Neuron (in vitro differentiated cells): Measurements from ENCODE around the gene PANX3.

Experiments used
- H2AFZ ChIP-seq: one replicate; pipeline ENCODE4 v1.6.1; 2013; ENCODE audit warnings: low read depth, mild to moderate bottlenecking, inconsistent platforms, low read length, moderate library complexity
- H3K27me3 ChIP-seq: one replicate; pipeline ENCODE4 v1.6.1; 2013; ENCODE audit warnings: low read length; ENCODE audit not compliant: insufficient read depth
- H3K36me3 ChIP-seq: one replicate; pipeline ENCODE4 v1.6.1; 2013; ENCODE audit warnings: low read length; ENCODE audit not compliant: insufficient read depth
- H3K4me1 ChIP-seq: one replicate; pipeline ENCODE4 v1.6.1; 2013; ENCODE audit warnings: low read length; ENCODE audit not compliant: insufficient read depth
- H3K4me3 ChIP-seq: 2 replicates; pipeline ENCODE4 v1.5.1; 2013; ENCODE audit warnings: mild to moderate bottlenecking, low read length, moderate library complexity
- H3K9me3 ChIP-seq: one replicate; pipeline ENCODE4 v1.6.1; 2013; ENCODE audit warnings: low read length

Gene PANX3

DNA sequence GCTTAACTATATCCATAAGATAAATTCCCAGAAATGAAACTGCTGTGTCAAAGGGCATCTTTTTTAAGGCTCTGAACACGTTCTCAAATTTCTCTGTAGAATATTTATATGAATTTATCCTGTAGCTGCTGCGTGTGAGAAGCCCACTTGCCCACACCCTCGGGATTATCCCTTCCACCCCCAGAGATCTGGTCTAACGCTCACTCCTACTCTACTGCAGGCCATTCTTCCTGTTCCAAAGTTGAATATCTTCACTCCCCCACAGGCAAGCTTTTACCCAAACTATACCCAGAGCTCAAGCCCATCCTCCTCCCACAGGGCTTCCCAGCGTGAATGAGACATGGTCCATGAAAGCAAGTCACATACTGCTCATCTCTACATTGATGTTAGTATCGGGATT, 37.4 kb downstream of the PANX3 start:
- Histone ChIP-seq H3K27me3 (no peaks in the 10 kb centered on the region), H2AFZ (no peak overlapping the region), H3K4me3 (no peak overlapping the region), H3K36me3 (peaks cover 6% of the 10 kb centered on the region), H3K4me1 (no peaks in the 10 kb centered on the region), H3K9me3 (no peaks in the 10 kb centered on the region)

DNA sequence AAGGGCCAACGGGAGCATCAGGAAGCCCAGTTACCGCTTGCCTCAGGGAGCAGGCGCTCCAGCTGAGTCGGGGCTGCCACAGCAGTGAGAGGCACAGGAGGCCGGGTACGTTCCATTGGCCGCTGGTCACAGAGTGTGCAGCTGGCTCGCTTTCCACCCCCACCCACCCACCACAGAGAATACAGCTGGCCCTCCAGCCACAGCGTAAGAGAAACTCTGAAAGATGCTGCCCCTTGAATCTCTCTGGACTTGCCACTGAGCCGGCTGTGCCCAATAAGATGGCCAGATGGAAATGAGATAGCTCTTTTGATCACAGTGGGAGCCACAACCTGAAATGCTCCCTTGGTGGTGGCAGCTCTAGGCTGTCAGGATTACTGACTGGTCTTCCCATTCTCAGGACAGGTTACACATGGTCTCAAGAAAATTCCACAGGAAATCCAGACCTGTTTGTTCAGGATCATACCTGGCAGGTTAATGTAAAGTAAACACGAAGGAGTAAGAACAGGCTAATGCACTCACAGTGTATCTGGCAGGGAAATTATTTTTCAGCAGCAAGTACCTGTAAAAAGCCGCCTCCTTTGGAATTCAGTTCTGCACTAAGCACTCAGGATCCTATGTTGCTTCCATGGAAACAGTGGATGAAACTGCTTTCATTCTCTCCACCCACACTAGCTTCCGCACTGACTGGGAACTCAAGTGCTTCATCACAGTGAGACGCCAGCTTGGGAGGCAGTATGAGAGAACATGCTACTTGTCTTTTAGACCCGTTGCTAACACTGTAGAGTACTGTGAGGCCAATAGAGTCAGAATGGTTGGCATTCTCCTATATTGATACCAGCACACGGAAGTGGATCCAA, 45.8 kb downstream of the PANX3 start:
- no peaks in the 10 kb centered on the region for H3K9me3 ChIP-seq
- H3K4me3 ChIP-seq: peak overlapping the region; percentile 26
- H3K27me3 ChIP-seq: no peaks in the 10 kb centered on the region

DNA sequence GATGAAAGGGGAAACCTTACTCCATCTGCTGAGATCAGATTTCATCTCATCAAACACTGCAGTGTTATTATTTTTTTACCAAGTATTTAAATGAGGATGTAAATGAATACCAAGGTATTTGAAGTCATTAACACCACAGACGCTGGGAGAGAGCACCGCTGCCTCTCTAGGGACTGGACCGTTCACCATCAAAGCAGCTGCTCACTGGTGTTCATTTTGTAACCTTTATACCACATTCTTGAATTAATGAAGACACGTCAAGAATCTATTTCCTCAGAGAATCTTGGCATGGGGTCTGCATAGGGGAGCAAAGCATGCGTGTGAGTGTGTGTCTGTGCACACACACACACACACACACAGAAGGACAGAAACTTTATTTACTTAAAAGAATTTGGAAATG, 46.7 kb downstream of the PANX3 start:
- peak overlapping the region; percentile 26 for H3K4me3 ChIP-seq
- peaks cover 2% of the 10 kb centered on the region for H3K36me3 ChIP-seq
- H3K27me3 ChIP-seq: no peaks in the 10 kb centered on the region
- no peaks in the 10 kb centered on the region for H3K9me3 ChIP-seq
- H2AFZ ChIP-seq: no peak overlapping the region
- H3K4me1 ChIP-seq: peaks cover 28% of the 10 kb centered on the region

More for the DNA sequence above, 45.8 kb downstream of the PANX3 start:
- peaks cover 28% of the 10 kb centered on the region for H3K4me1 ChIP-seq
- H3K36me3 ChIP-seq: peaks cover 4% of the 10 kb centered on the region
- peak overlapping the region; percentile 8 for H2AFZ ChIP-seq

DNA sequence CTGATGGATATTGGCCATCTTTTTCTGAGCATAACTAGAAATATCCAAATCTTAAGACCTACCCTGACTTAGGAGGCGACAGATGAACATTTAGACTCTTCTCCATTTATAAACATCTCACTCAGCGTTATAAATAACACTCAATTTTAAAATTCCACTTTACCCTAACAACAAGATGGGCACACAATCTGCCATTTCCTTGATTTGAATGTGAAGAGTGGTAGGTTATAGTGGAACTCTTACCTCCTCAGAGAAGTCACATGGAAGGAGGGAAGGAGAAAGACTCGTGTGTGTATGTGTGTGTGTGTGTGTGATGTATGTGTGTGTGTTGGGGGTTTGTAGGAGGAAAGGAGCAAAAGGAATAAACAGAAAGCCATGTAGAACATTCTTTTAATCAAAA, 47.3 kb downstream of the PANX3 start:
- H3K36me3 ChIP-seq: peaks cover 2% of the 10 kb centered on the region
- H2AFZ ChIP-seq: no peak overlapping the region
- peaks cover 28% of the 10 kb centered on the region for H3K4me1 ChIP-seq
- H3K27me3 ChIP-seq: no peaks in the 10 kb centered on the region
- no peaks in the 10 kb centered on the region for H3K9me3 ChIP-seq
- no peak overlapping the region for H3K4me3 ChIP-seq

DNA sequence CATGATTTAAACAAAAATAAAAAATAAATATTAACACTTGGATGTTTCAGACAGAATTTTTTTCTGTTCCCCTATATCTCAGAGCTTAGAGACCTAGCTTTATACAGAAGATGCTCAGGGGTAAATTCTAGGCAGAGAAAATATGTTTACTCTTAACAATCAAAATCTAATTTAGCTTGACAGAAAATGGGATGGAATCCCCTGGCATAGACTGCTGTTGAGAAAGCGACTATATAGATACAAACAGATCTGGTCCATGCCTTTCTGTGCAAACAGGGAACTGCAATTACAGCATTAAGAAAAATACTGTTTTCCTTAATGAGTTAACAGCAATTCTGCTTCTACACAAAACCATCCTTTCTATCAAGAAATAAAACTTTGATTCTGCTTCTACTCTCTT, 47.8 kb downstream of the PANX3 start:
- Histone ChIP-seq H3K36me3 (peaks cover 2% of the 10 kb centered on the region), H3K4me3 (no peak overlapping the region), H3K4me1 (peaks cover 28% of the 10 kb centered on the region), H3K9me3 (no peaks in the 10 kb centered on the region), H2AFZ (no peak overlapping the region), H3K27me3 (no peaks in the 10 kb centered on the region)

DNA sequence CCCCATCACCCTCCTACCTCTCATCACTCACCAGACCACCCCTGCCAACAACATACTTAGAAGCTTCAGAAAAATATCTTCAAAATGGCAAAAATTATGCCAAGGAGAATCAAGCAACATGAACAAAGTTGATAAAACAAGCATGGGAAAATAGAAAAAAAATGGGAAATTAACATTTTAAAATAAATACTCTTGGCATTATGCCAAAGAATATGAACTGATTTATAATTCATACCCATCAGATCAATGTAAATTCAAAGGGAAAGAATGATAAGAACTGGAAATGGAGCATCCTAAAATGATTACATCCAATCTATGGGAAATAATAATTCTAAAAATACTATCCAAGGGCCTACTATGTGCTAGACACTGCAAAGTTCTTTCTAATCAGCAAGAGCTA, 50.3 kb downstream of the PANX3 start:
- Histone ChIP-seq H3K4me1 (peaks cover 22% of the 10 kb centered on the region), H3K9me3 (peaks cover 5% of the 10 kb centered on the region), H2AFZ (no peak overlapping the region), H3K4me3 (no peak overlapping the region), H3K36me3 (peaks cover 7% of the 10 kb centered on the region), H3K27me3 (no peaks in the 10 kb centered on the region)

DNA sequence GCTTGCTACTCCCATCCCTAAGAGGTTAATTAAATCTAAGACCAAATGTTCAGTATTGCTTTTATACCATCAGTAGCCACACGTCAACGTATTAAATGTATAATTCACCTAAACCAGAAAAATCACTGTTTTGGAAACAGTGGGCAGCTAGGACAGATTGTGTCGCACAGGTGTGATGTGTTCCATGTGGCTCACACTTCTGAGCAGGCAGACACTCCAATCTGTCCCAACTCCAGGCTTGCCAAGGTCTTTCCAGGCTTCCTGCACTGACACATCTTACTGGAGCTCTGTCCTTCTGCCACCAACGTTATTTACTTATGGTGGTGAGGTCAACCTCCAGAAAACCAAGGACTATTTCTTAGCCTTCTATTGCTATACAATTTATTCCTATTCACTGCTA, 50.9 kb downstream of the PANX3 start:
- Histone ChIP-seq H3K36me3 (peaks cover 7% of the 10 kb centered on the region), H3K27me3 (no peaks in the 10 kb centered on the region), H3K4me3 (no peak overlapping the region), H2AFZ (no peak overlapping the region), H3K4me1 (peaks cover 16% of the 10 kb centered on the region), H3K9me3 (peaks cover 5% of the 10 kb centered on the region)

DNA sequence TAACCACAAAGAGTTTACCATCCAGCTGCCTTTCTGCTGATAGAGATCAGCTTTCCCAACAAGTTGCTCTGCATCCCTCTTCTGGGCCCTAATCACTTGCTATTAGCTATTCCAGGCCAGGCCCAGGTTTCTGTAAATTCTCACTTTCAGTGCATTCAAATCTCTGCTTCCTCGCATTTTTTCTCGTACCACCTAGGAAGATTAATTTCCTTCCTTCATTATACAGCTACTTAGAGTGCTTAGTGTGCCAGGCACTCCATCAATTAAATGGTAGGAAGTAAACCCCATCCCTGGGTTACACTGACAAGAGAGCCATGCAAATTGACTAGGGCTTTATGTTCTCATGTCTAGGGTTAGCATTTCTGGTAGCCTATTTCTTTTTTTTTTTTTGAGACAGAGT, 52.6 kb downstream of the PANX3 start:
- Histone ChIP-seq H3K4me1 (no peaks in the 10 kb centered on the region), H3K4me3 (no peak overlapping the region), H3K9me3 (peaks cover 5% of the 10 kb centered on the region), H3K27me3 (no peaks in the 10 kb centered on the region), H2AFZ (no peak overlapping the region), H3K36me3 (peaks cover 11% of the 10 kb centered on the region)

DNA sequence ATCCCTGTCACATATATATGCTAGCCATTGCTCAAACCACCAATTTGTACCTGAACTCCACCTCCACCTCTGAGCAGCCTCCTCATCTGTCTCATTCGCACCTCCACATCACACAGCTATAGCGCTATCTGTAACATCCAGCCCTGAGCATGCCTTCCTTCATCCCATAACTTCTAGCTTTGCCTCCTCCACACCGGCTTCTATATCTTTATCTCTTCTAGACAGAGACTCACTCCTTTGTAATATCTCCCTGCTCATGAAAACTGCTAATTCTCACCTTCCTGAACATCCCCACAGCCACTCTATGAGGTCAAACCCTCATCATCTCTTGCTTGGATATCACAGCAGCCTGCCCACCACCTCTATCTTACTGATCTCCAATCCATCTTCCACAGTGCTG, 56.4 kb downstream of the PANX3 start:
- Histone ChIP-seq H2AFZ (no peak overlapping the region), H3K36me3 (peaks cover 9% of the 10 kb centered on the region), H3K4me3 (no peak overlapping the region), H3K27me3 (no peaks in the 10 kb centered on the region), H3K4me1 (peaks cover 2% of the 10 kb centered on the region), H3K9me3 (peaks cover 5% of the 10 kb centered on the region)

DNA sequence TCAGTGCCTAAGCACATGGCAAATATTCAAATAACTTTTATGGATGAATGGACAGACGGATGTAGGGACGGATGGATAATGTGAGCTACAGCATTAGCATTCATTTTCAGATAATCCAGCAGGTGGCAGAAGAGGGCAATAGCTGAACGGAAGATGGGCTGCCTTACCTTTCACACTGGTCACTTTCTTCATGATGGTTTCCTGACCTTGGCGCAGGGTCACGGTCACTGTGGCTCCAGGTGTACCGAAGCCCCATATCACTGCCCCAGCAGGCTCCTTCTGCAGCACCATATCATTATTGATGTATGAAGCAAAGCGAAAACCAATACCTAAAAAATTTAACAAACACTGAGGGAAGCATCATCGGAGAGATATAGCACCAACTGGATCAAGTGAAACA, 58.0 kb downstream of the PANX3 start:
- Histone ChIP-seq H2AFZ (no peak overlapping the region), H3K27me3 (no peaks in the 10 kb centered on the region), H3K9me3 (peaks cover 5% of the 10 kb centered on the region), H3K4me3 (no peak overlapping the region), H3K36me3 (peaks cover 9% of the 10 kb centered on the region), H3K4me1 (peaks cover 6% of the 10 kb centered on the region)
